Astrocyte (in vitro differentiated cells and primary cell): ENCODE results near the gene PRAMEF1.
"Not testable (repeated sequence)": the region's sequence is repeated elsewhere in the genome, so short reads cannot be mapped to it uniquely, and the experiment has no call there.

ENCODE experiments used
- EZH2 ChIP-seq: IDR thresholded peaks from 2 replicates; pipeline ENCODE4 v1.6.1; 2012; ENCODE audit warnings: mild to moderate bottlenecking, low read length, inconsistent platforms; ENCODE audit not compliant: insufficient read depth
- TF ChIP-seq, protein P1 (sequence below): IDR thresholded peaks from 2 replicates; pipeline ENCODE4 v1.5.1; 2011; ENCODE audit warnings: low read depth, mild to moderate bottlenecking, inconsistent platforms, low read length, moderate library complexity; ENCODE audit not compliant: insufficient read depth

- TF ChIP-seq, protein P1, sequence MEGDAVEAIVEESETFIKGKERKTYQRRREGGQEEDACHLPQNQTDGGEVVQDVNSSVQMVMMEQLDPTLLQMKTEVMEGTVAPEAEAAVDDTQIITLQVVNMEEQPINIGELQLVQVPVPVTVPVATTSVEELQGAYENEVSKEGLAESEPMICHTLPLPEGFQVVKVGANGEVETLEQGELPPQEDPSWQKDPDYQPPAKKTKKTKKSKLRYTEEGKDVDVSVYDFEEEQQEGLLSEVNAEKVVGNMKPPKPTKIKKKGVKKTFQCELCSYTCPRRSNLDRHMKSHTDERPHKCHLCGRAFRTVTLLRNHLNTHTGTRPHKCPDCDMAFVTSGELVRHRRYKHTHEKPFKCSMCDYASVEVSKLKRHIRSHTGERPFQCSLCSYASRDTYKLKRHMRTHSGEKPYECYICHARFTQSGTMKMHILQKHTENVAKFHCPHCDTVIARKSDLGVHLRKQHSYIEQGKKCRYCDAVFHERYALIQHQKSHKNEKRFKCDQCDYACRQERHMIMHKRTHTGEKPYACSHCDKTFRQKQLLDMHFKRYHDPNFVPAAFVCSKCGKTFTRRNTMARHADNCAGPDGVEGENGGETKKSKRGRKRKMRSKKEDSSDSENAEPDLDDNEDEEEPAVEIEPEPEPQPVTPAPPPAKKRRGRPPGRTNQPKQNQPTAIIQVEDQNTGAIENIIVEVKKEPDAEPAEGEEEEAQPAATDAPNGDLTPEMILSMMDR = not testable (repeated sequence)
- TF ChIP-seq EZH2 = not testable (repeated sequence)
Measured at GRCh38 chr1:12781488-12781887, 9.7 kb upstream of the PRAMEF1 start.
